GM12878 (cell line): ENCODE measurements around the gene GNLY. TPM values are rescaled to one million over a fixed set of nuclear protein-coding genes. Genes with fewer than 3 reads are reported as not detected.

Source experiments
- ATAC-seq: fragments of 200-7000 bp; cut with Tn5 transposase; 3 replicates; pipeline ENCODE4 v1.9.1; 2020; ENCODE audit warnings: mild to moderate bottlenecking, moderate library complexity
- BruUV-seq: library from RNA; stranded (reverse); fragments of 400-500 nt; replicated peaks from 2 replicates; lab custom pipeline; 2021; lab: Mats Ljungman, UMichigan
- CTCF ChIA-PET: fragments of 300-600 bp; sonication (Branson Sonifier 250); formaldehyde crosslinking; extraction: SDS; loops from one replicate; lab custom pipeline; 2021; ENCODE audit warnings: inconsistent platforms; lab: Yijun Ruan, JAX
- POLR2A ChIA-PET: fragments of 350-600 bp; formaldehyde crosslinking; extraction: SDS; loops from one replicate; lab custom pipeline; 2021; ENCODE audit warnings: inconsistent platforms; lab: Charles Lee
- RAD21 ChIA-PET: fragments of 300-600 bp; sonication (Branson Sonifier 250); formaldehyde crosslinking; loops from one replicate; lab custom pipeline; 2023; ENCODE audit warnings: antibody characterized with exemption; ENCODE audit not compliant: unreplicated experiment; lab: Charles Lee
- SMC1A ChIA-PET: fragments of 300-600 bp; sonication (Branson Sonifier 250); formaldehyde crosslinking; loops from one replicate; lab custom pipeline; 2023; ENCODE audit not compliant: unreplicated experiment, uncharacterized antibody; lab: Charles Lee
- DNase-seq: peaks from one replicate; pipeline ENCODE4 v3.0.0-alpha.2; 2011; ENCODE audit warnings: low read depth, low spot score
- FAIRE-seq: peaks from 3 replicates; lab custom pipeline; 2011; peaks lifted over from hg19 to GRCh38; lab: Jason Lieb, UNC
- H2AFZ ChIP-seq: 2 replicates; pipeline ENCODE4 v1.6.0; 2011; ENCODE audit warnings: low read depth, low read length, control low read depth; ENCODE audit not compliant: control insufficient read depth
- H3K27ac ChIP-seq: 2 replicates; pipeline ENCODE4 v1.5.1; 2011; ENCODE audit warnings: control low read depth; ENCODE audit not compliant: control insufficient read depth, insufficient read depth
- H3K27me3 ChIP-seq, 2 experiments: replicated peaks in 1 of 2; 2 replicates each; pipeline versions ENCODE4 v1.6.0 to v1.6.1; 2011; ENCODE audit warnings: low read length in 1 of 2; ENCODE audit not compliant: control insufficient read depth in 2 of 2, insufficient read depth in 2 of 2
- H3K36me3 ChIP-seq, 2 experiments: 2 replicates each; pipeline ENCODE4 v1.5.1; 2011; ENCODE audit warnings: low read length in 1 of 2; ENCODE audit not compliant: control insufficient read depth in 2 of 2, insufficient read depth in 2 of 2
- H3K4me1 ChIP-seq: 2 replicates; pipeline ENCODE4 v1.6.1; 2011; ENCODE audit warnings: mild to moderate bottlenecking, low read length, moderate library complexity, mixed read lengths; ENCODE audit not compliant: control insufficient read depth, insufficient read depth
- H3K4me2 ChIP-seq: 2 replicates; pipeline ENCODE4 v1.6.0; 2011; ENCODE audit warnings: control low read depth; ENCODE audit not compliant: control insufficient read depth, insufficient read depth
- H3K4me3 ChIP-seq: fragments of 200-600 bp; sonication (generic); 2 replicates; pipeline ENCODE4 v1.5.1; 2016
- H3K79me2 ChIP-seq: 2 replicates; pipeline ENCODE4 v1.6.0; 2011; ENCODE audit warnings: low read length; ENCODE audit not compliant: control insufficient read depth, insufficient read depth
- H3K9ac ChIP-seq: 2 replicates; pipeline ENCODE4 v1.8.0; 2011; ENCODE audit warnings: low read length, control low read depth, mixed read lengths; ENCODE audit not compliant: control insufficient read depth, insufficient read depth
- H3K9me3 ChIP-seq: replicated peaks from 3 replicates; pipeline ENCODE4 v1.5.1; 2011; ENCODE audit warnings: mild to moderate bottlenecking, low read length; ENCODE audit not compliant: control insufficient read depth, insufficient read depth
- H4K20me1 ChIP-seq: 2 replicates; pipeline ENCODE4 v1.6.0; 2011; ENCODE audit not compliant: control insufficient read depth, insufficient read depth
- CBX5 ChIP-seq: sonication (generic); IDR thresholded peaks from 2 replicates; pipeline ENCODE4 v1.6.1; 2016; ENCODE audit warnings: low read depth, moderate library complexity, mild to moderate bottlenecking, inconsistent platforms
- KLF5 ChIP-seq: fragments of 450-650 bp; IDR thresholded peaks from 2 replicates; pipeline ENCODE4 v1.6.1; 2014; ENCODE audit warnings: mild to moderate bottlenecking; ENCODE audit not compliant: partially characterized antibody
- RAD21 ChIP-seq: IDR thresholded peaks from 2 replicates; pipeline ENCODE4 v1.6.1; 2011; ENCODE audit warnings: mild to moderate bottlenecking, low read depth, low read length, moderate library complexity; ENCODE audit not compliant: insufficient read depth
- ZBTB33 ChIP-seq: fragments of 450-650 bp; IDR thresholded peaks from 2 replicates; pipeline ENCODE4 v1.6.1; 2017; ENCODE audit warnings: mild to moderate bottlenecking
- WGBS: methylation state at CpG from one replicate; pipeline ENCODE4 v1.1.6; 2016; ENCODE audit warnings: low lambda C conversion rate; ENCODE audit not compliant: insufficient replicate concordance, insufficient coverage; ENCODE audit errors: missing lambda C conversion rate; 5-methylcytosine and 5-hydroxymethylcytosine counted together
- in situ Hi-C: fragments of 300-500 bp; cut with MboI; formaldehyde crosslinking; loops from 9 replicates; pipeline ENCODE4 v1.14.3; 2018; ENCODE audit warnings: mixed read lengths
- intact Hi-C: fragments of 100-400 bp; cut with micrococcal nuclease; formaldehyde crosslinking; loops from one replicate; pipeline ENCODE4 v1.14.2; 2022; ENCODE audit not compliant: unreplicated experiment
- polyA plus RNA-seq, 11 experiments: library from polyadenylated mRNA; depleted of rRNA in 4 of 11; unstranded in 6 of 11; stranded (reverse) in 5 of 11; fragments of >200 nt; fragmentation: Nextera tagmentation in 4 of 11; fragmentation: Illumina TruSeq in 1 of 11; extraction: Ambion mirVana in 4 of 11; extraction: Trizol in 1 of 11; gene quantifications; 1 replicate in 1 of 11; 2 replicates in 10 of 11; pipeline versions ENCODE4 v1.2.1 to v1.2.3, GENCODE V29; 2011 to 2016; ENCODE audit warnings: inconsistent platforms in 2 of 11, missing spikeins in 2 of 11, low read depth in 1 of 11
- total RNA-seq, 4 experiments: library from RNA; depleted of rRNA in 3 of 4; stranded (reverse); fragments of >200 nt in 3 of 4; fragmentation: Illumina TruSeq in 1 of 4; extraction: Trizol in 1 of 4; gene quantifications; 2 replicates each; pipeline versions ENCODE4 v1.2.1 to v1.2.3, GENCODE V29; 2013 to 2021
- TF ChIP-seq, protein P1 (sequence below), 3 experiments: IDR thresholded peaks in 2 of 3; conservative IDR thresholded peaks in 1 of 3; 2 replicates each; pipeline ENCODE4 v1.5.1; 2011; ENCODE audit warnings: low read depth in 3 of 3, low read length in 3 of 3, mild to moderate bottlenecking in 3 of 3, control low read depth in 2 of 3, moderate library complexity in 2 of 3, inconsistent platforms in 1 of 3, mixed read lengths in 1 of 3; ENCODE audit not compliant: control insufficient read depth in 2 of 3, insufficient read depth in 1 of 3; ENCODE audit errors: extremely low read depth in 1 of 3

GNLY gene
- total and polyA plus RNA-seq, 10 of the 15 experiments (the other 5 are each of a cell fraction or from before 2014, with no cell fraction given) = 0.18 to 0.42 TPM; not detected in 8

GRCh38 chr2:85718009-85718391 lies 23.8 kb downstream of the GNLY start:
- no peak overlapping the region for H2AFZ ChIP-seq
- 45% methylated on average over 7 of the region's 7 CpGs for WGBS
- no peaks in the 10 kb centered on the region for H3K36me3 ChIP-seq
- no peaks in the 10 kb centered on the region; the same call in 2 of the 3 replicates for H3K9me3 ChIP-seq
- POLR2A ChIA-PET = no interaction called here
- FAIRE-seq (no peak), ATAC-seq (peak; percentile 82)
- H3K27ac ChIP-seq = no peak overlapping the region
- intact Hi-C loops = no loop called here
- RAD21 ChIA-PET = interaction anchor here (0.9 kb wide), 1 partner anchor 11 kb away, joined by 3 read pairs; no protein-coding TSS in a partner anchor
- no peak overlapping the region for H3K4me3 ChIP-seq
- H3K4me2 ChIP-seq = no peak overlapping the region
- no peaks in the 10 kb centered on the region for H3K4me1 ChIP-seq
- no peaks in the 10 kb centered on the region for H4K20me1 ChIP-seq
- BruUV-seq = no TSS peak
- SMC1A ChIA-PET = interaction anchor here (0.6 to 3.6 kb wide), 4 partner anchors 9 to 655 kb away, joined by 3 to 22 read pairs (median 3); no protein-coding TSS in a partner anchor
- TF ChIP-seq RAD21 (peak; percentile 36; the same call in 1 of the 2 replicates), ZBTB33 (no peak), CBX5 (no peak), KLF5 (no peak)
- TF ChIP-seq, protein P1, sequence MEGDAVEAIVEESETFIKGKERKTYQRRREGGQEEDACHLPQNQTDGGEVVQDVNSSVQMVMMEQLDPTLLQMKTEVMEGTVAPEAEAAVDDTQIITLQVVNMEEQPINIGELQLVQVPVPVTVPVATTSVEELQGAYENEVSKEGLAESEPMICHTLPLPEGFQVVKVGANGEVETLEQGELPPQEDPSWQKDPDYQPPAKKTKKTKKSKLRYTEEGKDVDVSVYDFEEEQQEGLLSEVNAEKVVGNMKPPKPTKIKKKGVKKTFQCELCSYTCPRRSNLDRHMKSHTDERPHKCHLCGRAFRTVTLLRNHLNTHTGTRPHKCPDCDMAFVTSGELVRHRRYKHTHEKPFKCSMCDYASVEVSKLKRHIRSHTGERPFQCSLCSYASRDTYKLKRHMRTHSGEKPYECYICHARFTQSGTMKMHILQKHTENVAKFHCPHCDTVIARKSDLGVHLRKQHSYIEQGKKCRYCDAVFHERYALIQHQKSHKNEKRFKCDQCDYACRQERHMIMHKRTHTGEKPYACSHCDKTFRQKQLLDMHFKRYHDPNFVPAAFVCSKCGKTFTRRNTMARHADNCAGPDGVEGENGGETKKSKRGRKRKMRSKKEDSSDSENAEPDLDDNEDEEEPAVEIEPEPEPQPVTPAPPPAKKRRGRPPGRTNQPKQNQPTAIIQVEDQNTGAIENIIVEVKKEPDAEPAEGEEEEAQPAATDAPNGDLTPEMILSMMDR (IDR thresholded peaks at IDR 0.05 in 2 of 3, conservative IDR thresholded peaks at IDR 0.05 in 1 of 3; ENCODE audit: control insufficient read depth in 2 of 3, extremely low read depth in 1 of 3, insufficient read depth in 1 of 3, low read depth in 3 of 3, low read length in 3 of 3) = peak in 1 of 3 experiments; percentile 26; a peak in 2 of 6 replicates
- TF ChIP-seq, all 136 proteins: peak for 2
- DNase-seq = no peak
- Histone ChIP-seq H3K27me3 (peaks cover 0 to 2% of the 10 kb centered on the region in 2 experiments; a peak in 2 of 4 replicates), H3K79me2 (no peaks in the 10 kb centered on the region), H3K9ac (no peak overlapping the region)
- CTCF ChIA-PET = interaction anchor here (1.1 to 3.8 kb wide), 6 partner anchors 9 to 105 kb away, joined by 3 to 27 read pairs (median 12); no protein-coding TSS in a partner anchor
- in situ Hi-C loops = no loop called here
